ENCODE results near the gene RNF144B.
"Not testable (repeated sequence)": the region's sequence is repeated elsewhere in the genome, so short reads cannot be mapped to it uniquely, and the experiment has no call there.

The RNF144B gene

DNA sequence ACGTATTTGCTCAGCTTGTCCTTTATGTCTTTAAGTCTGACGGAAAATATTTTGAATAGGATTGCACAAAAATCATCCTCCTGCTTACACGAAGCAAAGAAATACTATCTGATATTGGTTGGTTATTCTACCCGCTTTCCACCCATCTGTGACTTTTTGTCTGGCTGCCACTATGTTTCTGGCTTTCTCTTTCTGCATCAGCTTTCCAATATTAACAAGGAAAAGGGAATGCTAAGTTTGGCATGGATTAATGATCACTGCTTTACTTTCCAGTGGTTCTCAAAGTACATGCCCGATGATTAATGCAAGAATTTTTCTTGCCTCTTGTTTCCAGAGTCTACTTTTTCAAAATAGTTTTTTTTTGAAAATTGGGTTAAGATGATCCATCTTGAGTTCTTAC, 57.0 kb downstream of the RNF144B start:
- H3K27ac ChIP-seq (ENCODE audit: low read depth, low read length), result no peak overlapping the region
- H3K9me3 ChIP-seq (ENCODE audit: control insufficient read depth, insufficient read depth, low read length), result no peaks in the 10 kb centered on the region
- no peak overlapping the region for H3K9ac ChIP-seq (ENCODE audit: low read depth, low read length)
- no peak overlapping the region for H3K4me3 ChIP-seq (ENCODE audit: low read depth, low read length)
- no peaks in the 10 kb centered on the region for H3K27me3 ChIP-seq (ENCODE audit: control insufficient read depth, insufficient read depth, low read length)
- H3K36me3 ChIP-seq (ENCODE audit: control insufficient read depth, insufficient read depth, low read length), result no peaks in the 10 kb centered on the region
- H3K4me1 ChIP-seq (ENCODE audit: control insufficient read depth, insufficient read depth, low read length), result no peaks in the 10 kb centered on the region

DNA sequence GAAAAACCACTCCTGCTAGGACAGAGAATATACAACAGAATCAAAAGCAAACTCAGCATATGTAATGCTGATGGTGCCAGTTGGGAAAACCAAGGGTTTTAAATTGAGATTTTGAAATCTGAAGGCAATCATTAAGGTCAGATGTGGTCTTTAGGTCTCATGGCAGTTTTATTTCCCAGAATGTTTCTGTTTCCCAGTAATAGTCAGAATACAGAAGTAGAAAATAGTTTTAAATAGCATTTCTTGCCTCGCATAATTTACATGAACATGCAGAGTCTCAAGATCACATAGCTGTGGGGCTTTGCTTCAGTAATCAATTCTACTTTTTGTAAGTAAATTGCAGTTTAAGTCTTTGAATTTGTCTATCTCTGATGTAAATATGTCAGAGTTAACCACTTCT, 58.1 kb downstream of the RNF144B start:
- Histone ChIP-seq H3K9me3 (ENCODE audit: control insufficient read depth, insufficient read depth, low read length) (no peaks in the 10 kb centered on the region), H3K36me3 (ENCODE audit: control insufficient read depth, insufficient read depth, low read length) (no peaks in the 10 kb centered on the region), H3K4me1 (ENCODE audit: control insufficient read depth, insufficient read depth, low read length) (no peaks in the 10 kb centered on the region), H3K27me3 (ENCODE audit: control insufficient read depth, insufficient read depth, low read length) (no peaks in the 10 kb centered on the region), H3K27ac (ENCODE audit: low read depth, low read length) (no peak overlapping the region), H3K4me3 (ENCODE audit: low read depth, low read length) (no peak overlapping the region), H3K9ac (ENCODE audit: low read depth, low read length) (no peak overlapping the region)

DNA sequence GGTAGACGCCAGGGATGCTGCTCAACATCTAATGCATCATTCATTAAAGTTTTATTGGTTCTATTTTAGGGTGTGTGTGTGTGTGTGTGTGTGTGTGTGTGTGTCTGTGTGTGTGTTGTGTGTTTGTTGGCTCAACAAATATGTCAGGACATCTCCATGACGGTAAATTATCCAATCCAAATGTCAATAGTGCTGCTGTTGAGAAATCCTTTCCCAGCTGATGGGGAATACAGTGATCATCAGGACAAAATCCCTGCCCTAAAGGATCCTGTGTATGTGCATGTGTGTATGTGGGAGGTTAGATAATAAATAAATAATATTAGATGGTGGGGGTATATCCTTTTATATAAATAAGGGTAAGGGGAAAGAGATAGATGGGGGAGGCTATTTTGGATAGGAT, 59.6 kb downstream of the RNF144B start:
- no peaks in the 10 kb centered on the region for H3K36me3 ChIP-seq (ENCODE audit: control insufficient read depth, insufficient read depth, low read length)
- no peak overlapping the region for H3K4me3 ChIP-seq (ENCODE audit: low read depth, low read length)
- H3K4me1 ChIP-seq (ENCODE audit: control insufficient read depth, insufficient read depth, low read length), result no peaks in the 10 kb centered on the region
- H3K27me3 ChIP-seq (ENCODE audit: control insufficient read depth, insufficient read depth, low read length), result no peaks in the 10 kb centered on the region
- no peak overlapping the region for H3K27ac ChIP-seq (ENCODE audit: low read depth, low read length)
- no peak overlapping the region for H3K9ac ChIP-seq (ENCODE audit: low read depth, low read length)
- H3K9me3 ChIP-seq (ENCODE audit: control insufficient read depth, insufficient read depth, low read length), result no peaks in the 10 kb centered on the region

DNA sequence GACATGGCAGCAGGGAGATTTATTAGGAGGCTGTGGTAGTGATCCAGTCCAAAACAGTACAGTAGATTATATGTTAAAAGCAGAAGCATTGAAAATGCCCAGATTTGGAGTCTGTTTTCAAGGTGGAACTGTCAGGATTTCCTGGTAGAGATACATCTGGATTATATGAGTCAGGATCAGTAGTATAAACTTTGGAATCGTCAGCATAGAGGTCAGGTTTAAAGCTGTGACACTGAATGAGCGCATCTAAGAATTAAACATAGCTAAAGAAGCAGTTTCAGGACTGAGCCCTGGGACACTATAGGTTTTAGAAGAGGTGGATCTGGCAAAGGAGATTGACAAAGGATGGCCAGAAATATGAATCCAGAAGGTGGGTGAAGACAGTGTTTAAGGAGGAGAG, 60.4 kb downstream of the RNF144B start:
- Histone ChIP-seq H3K9me3 (ENCODE audit: control insufficient read depth, insufficient read depth, low read length) (no peaks in the 10 kb centered on the region), H3K4me1 (ENCODE audit: control insufficient read depth, insufficient read depth, low read length) (no peaks in the 10 kb centered on the region)

DNA sequence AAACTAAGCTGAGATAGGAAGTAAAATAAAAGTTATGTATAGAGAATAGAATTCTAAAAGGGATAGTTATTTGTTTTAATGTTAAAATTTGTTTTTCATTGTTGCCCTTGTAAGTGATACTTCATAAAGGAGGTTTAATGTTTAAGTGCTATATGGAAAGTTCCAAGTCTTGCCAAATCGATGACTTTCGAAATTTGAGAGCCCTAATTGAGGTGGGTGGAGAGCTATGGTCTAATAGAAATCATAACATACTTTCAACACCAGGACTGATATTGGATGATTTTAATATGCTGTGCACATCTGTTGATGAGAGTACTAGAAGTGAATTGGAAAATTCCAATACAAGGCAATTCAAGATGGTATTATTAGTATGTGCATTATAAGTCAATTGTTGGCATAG, 64.6 kb downstream of the RNF144B start:
- no peaks in the 10 kb centered on the region for H3K4me1 ChIP-seq (ENCODE audit: control insufficient read depth, insufficient read depth, low read length)
- H3K36me3 ChIP-seq (ENCODE audit: control insufficient read depth, insufficient read depth, low read length), result no peaks in the 10 kb centered on the region
- no peak overlapping the region for H3K9ac ChIP-seq (ENCODE audit: low read depth, low read length)
- no peak overlapping the region for H3K27ac ChIP-seq (ENCODE audit: low read depth, low read length)
- no peak overlapping the region for H3K4me3 ChIP-seq (ENCODE audit: low read depth, low read length)
- no peaks in the 10 kb centered on the region for H3K9me3 ChIP-seq (ENCODE audit: control insufficient read depth, insufficient read depth, low read length)
- no peaks in the 10 kb centered on the region for H3K27me3 ChIP-seq (ENCODE audit: control insufficient read depth, insufficient read depth, low read length)

More for the DNA sequence above, 60.4 kb downstream of the RNF144B start:
- H3K27ac ChIP-seq (ENCODE audit: low read depth, low read length), result no peak overlapping the region
- no peak overlapping the region for H3K9ac ChIP-seq (ENCODE audit: low read depth, low read length)
- H3K4me3 ChIP-seq (ENCODE audit: low read depth, low read length), result no peak overlapping the region
- no peaks in the 10 kb centered on the region for H3K27me3 ChIP-seq (ENCODE audit: control insufficient read depth, insufficient read depth, low read length)
- no peaks in the 10 kb centered on the region for H3K36me3 ChIP-seq (ENCODE audit: control insufficient read depth, insufficient read depth, low read length)

DNA sequence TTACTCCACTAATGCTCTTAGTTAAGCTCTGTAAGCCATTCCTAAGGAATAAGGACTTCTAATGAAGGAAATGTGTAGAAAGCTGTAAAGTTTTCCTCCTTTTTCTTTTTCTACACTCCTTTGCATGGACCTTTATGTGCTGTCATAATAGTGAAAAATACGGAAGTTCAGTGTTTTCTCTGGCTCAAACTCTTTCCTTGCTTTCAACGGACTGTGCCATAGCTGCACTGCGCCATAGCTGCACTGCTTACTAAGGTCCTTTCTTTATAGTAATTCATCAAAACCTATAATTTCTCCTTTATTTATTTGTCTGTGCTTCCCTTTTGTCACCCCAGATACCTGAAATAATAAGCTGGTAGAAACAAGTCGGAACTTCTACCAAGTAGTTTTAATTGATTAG, 67.3 kb downstream of the RNF144B start:
- Histone ChIP-seq H3K36me3 (ENCODE audit: control insufficient read depth, insufficient read depth, low read length) (no peaks in the 10 kb centered on the region), H3K4me3 (ENCODE audit: low read depth, low read length) (no peak overlapping the region), H3K27ac (ENCODE audit: low read depth, low read length) (no peak overlapping the region), H3K27me3 (ENCODE audit: control insufficient read depth, insufficient read depth, low read length) (no peaks in the 10 kb centered on the region), H3K4me1 (ENCODE audit: control insufficient read depth, insufficient read depth, low read length) (no peaks in the 10 kb centered on the region), H3K9me3 (ENCODE audit: control insufficient read depth, insufficient read depth, low read length) (no peaks in the 10 kb centered on the region), H3K9ac (ENCODE audit: low read depth, low read length) (no peak overlapping the region)

DNA sequence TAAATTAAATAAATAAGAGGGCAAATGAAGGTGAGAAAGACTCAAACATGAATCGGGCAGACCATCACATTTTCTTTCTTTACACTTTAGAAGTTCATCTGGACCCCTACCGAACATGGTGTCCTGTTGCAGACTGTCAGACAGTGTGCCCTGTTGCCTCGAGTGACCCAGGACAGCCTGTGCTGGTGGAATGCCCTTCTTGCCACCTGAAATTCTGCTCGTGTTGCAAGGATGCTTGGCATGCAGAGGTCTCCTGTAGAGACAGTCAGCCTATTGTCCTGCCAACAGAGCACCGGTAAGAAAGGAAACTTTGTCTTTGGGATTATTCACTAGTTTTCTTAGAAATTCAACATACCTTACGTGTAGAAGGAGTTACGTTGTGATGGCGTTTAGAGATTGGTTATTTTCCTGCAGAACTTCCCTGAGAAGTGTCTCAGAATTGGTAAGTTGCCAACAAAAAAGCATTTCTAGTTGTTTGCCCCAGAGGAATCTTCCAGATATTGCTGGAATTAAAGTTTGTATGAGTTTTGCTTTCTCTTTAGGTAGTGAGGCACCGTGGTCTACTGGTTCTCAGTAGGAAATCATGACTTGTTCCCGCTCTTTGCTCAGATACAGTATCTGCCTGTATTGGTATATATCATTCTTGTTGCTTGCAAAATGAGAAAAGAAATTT, 70.1 kb downstream of the RNF144B start:
- H3K4me3 ChIP-seq (ENCODE audit: low read depth, low read length), result no peak overlapping the region
- no peak overlapping the region for H3K27ac ChIP-seq (ENCODE audit: low read depth, low read length)
- H3K9ac ChIP-seq (ENCODE audit: low read depth, low read length), result no peak overlapping the region
- H3K36me3 ChIP-seq (ENCODE audit: control insufficient read depth, insufficient read depth, low read length), result no peaks in the 10 kb centered on the region
- no peaks in the 10 kb centered on the region for H3K27me3 ChIP-seq (ENCODE audit: control insufficient read depth, insufficient read depth, low read length)
- H3K4me1 ChIP-seq (ENCODE audit: control insufficient read depth, insufficient read depth, low read length), result no peaks in the 10 kb centered on the region
- H3K9me3 ChIP-seq (ENCODE audit: control insufficient read depth, insufficient read depth, low read length), result no peaks in the 10 kb centered on the region

DNA sequence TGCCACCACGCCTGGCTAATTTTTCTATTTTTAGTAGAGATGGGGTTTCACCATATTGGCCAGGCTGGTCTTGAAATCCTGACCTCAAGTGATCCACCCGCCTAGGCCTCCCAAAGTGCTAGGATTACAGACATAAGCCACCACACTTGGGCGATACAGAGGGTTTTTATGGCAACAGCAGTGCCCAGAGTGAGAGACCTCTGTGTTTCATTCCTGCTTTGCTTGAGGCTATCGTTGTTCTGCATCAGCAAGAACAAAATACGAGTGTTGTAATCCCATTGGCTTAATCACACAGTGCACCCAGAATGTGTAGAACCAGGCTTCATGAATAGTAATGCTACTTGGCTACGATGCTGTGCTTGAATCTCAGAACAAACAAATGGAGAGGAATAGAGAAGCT, 70.9 kb downstream of the RNF144B start:
- not testable (repeated sequence) for H3K27me3 ChIP-seq (ENCODE audit: control insufficient read depth, insufficient read depth, low read length); H3K9me3 ChIP-seq (ENCODE audit: control insufficient read depth, insufficient read depth, low read length); H3K4me3 ChIP-seq (ENCODE audit: low read depth, low read length); H3K36me3 ChIP-seq (ENCODE audit: control insufficient read depth, insufficient read depth, low read length); H3K4me1 ChIP-seq (ENCODE audit: control insufficient read depth, insufficient read depth, low read length); H3K27ac ChIP-seq (ENCODE audit: low read depth, low read length); H3K9ac ChIP-seq (ENCODE audit: low read depth, low read length)

DNA sequence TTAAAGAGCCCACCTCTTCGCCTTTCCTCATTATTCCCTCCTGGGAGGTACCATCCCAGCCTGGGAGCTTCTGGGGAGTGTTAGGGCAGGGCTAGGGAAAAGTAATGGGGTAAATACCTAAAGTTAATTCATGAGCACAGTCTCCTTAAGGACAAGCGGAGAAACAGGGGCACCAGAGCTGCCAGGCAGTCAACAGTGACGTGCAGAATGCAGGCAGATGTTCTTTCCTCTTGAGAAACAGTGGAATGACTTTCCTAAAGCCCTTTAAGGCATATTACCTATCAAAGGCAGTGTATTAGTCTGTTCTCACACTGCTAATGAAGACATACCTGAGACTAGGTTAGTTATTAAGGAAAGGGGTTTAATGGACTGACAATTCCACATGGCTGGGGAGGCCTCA, 76.3 kb downstream of the RNF144B start:
- no peaks in the 10 kb centered on the region for H3K36me3 ChIP-seq (ENCODE audit: control insufficient read depth, insufficient read depth, low read length)
- H3K9ac ChIP-seq (ENCODE audit: low read depth, low read length), result no peak overlapping the region
- no peaks in the 10 kb centered on the region for H3K27me3 ChIP-seq (ENCODE audit: control insufficient read depth, insufficient read depth, low read length)
- no peak overlapping the region for H3K4me3 ChIP-seq (ENCODE audit: low read depth, low read length)
- no peak overlapping the region for H3K27ac ChIP-seq (ENCODE audit: low read depth, low read length)
- no peaks in the 10 kb centered on the region for H3K9me3 ChIP-seq (ENCODE audit: control insufficient read depth, insufficient read depth, low read length)
- no peaks in the 10 kb centered on the region for H3K4me1 ChIP-seq (ENCODE audit: control insufficient read depth, insufficient read depth, low read length)

DNA sequence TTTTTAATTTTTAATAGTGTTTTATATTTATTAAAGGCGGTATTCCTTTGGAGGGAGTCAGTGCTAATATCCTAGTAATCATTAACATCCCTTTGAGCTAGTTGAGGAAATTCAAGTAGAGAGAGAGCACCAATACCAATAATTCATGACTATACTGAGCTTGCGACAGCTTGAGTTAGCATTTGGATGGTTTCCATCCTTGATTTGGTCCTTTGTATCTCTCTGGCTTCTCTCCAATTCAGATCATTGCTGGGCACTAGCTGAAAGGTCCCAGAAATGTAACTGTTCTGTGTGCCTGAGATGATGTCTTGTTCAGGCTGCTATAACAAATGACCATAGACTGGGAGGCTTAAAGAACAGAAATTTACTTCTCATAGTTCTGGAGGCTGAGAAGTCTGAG, 77.0 kb downstream of the RNF144B start:
- Histone ChIP-seq H3K9ac (ENCODE audit: low read depth, low read length) (no peak overlapping the region), H3K4me1 (ENCODE audit: control insufficient read depth, insufficient read depth, low read length) (no peaks in the 10 kb centered on the region), H3K36me3 (ENCODE audit: control insufficient read depth, insufficient read depth, low read length) (no peaks in the 10 kb centered on the region), H3K4me3 (ENCODE audit: low read depth, low read length) (no peak overlapping the region), H3K27ac (ENCODE audit: low read depth, low read length) (no peak overlapping the region), H3K27me3 (ENCODE audit: control insufficient read depth, insufficient read depth, low read length) (no peaks in the 10 kb centered on the region), H3K9me3 (ENCODE audit: control insufficient read depth, insufficient read depth, low read length) (no peaks in the 10 kb centered on the region)

DNA sequence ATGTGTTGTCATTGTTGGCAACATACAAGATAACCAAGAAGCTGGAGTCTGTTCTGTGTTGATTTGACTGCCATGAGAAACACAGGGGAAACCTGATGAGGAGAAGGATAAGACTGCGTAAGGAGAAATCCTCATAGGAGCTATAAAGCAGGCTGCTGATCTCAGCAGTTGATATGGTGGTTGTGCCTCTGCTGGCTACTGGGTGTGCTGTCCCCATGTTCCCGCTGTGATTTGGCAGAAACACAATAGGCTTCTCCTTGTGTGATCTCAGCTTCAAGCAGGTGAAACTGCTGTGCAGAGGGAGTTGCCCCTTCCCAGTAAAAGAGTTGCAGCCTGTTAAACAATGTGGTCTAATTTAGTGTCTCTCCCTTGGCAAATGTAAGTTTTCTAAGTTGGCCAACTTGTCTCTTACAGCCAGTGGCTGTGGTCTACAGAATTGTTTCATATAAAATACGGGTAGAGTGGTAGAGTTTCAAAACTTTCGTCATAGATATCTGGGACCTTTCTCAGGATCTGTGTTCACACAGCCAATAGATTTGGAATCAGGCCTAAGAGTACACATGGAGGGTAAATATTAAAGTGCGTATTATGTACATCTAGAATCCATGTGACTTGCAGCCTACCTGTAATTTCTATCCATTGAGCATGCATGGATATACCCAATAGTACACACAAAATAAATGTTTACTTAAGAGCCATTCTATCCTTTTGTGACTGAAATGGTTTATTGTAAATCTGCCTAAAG, 78.4 kb downstream of the RNF144B start:
- Histone ChIP-seq H3K9ac (ENCODE audit: low read depth, low read length) (no peak overlapping the region), H3K4me3 (ENCODE audit: low read depth, low read length) (no peak overlapping the region), H3K27me3 (ENCODE audit: control insufficient read depth, insufficient read depth, low read length) (no peaks in the 10 kb centered on the region), H3K4me1 (ENCODE audit: control insufficient read depth, insufficient read depth, low read length) (peaks cover 4% of the 10 kb centered on the region), H3K36me3 (ENCODE audit: control insufficient read depth, insufficient read depth, low read length) (no peaks in the 10 kb centered on the region), H3K27ac (ENCODE audit: low read depth, low read length) (no peak overlapping the region), H3K9me3 (ENCODE audit: control insufficient read depth, insufficient read depth, low read length) (no peaks in the 10 kb centered on the region)
